ENCODE measurements around the gene RASA2. TPM values are rescaled to one million over a fixed set of nuclear protein-coding genes. Genes with fewer than 3 reads are reported as not detected.

RASA2 gene
- total and polyA plus RNA-seq, 10 of the 15 experiments (the other 5 are each of a cell fraction or from before 2014, with no cell fraction given), result 1.9 to 9.4 (median 7.2) TPM

GRCh38 chr3:141659821-141660613 is 173.2 kb downstream of the RASA2 start:
- ChIA-PET CTCF (no interaction called here), RAD21 (ENCODE audit: unreplicated experiment) (no interaction called here), SMC1A (ENCODE audit: uncharacterized antibody, unreplicated experiment) (no interaction called here), POLR2A (no interaction called here)
- H3K4me3 ChIP-seq, result no peak overlapping the region
- no peak overlapping the region for H3K27ac ChIP-seq (ENCODE audit: control insufficient read depth, insufficient read depth)
- H3K36me3 ChIP-seq (ENCODE audit: control insufficient read depth in 2 of 2, insufficient read depth in 2 of 2, low read length in 1 of 2), result no peaks in the 10 kb centered on the region
- ATAC-seq, result no peak
- H3K9ac ChIP-seq (ENCODE audit: control insufficient read depth, insufficient read depth, low read length), result no peak overlapping the region
- no peak for FAIRE-seq
- no TSS peak for BruUV-seq (replicated peaks)
- no peak overlapping the region for H3K4me2 ChIP-seq (ENCODE audit: control insufficient read depth, insufficient read depth)
- 25% methylated on average over 62 of the region's 64 CpGs for WGBS (ENCODE audit: insufficient coverage, insufficient replicate concordance, low lambda C conversion rate, missing lambda C conversion rate)
- H3K9me3 ChIP-seq (replicated peaks; ENCODE audit: control insufficient read depth, insufficient read depth, low read length), result no peaks in the 10 kb centered on the region
- in situ Hi-C loops (cut with MboI) (no loop called here), intact Hi-C loops (cut with micrococcal nuclease; ENCODE audit: unreplicated experiment) (no loop called here)
- H2AFZ ChIP-seq (ENCODE audit: control insufficient read depth, low read depth, low read length), result no peak overlapping the region
- H3K79me2 ChIP-seq (ENCODE audit: control insufficient read depth, insufficient read depth, low read length), result no peaks in the 10 kb centered on the region
- H3K4me1 ChIP-seq (ENCODE audit: control insufficient read depth, insufficient read depth, low read length), result no peaks in the 10 kb centered on the region
- peaks cover 5 to 6% of the 10 kb centered on the region in 2 experiments; a peak in 2 of 4 replicates for H3K27me3 ChIP-seq (replicated peaks in 1 of 2; ENCODE audit: control insufficient read depth in 2 of 2, insufficient read depth in 2 of 2, low read length in 1 of 2)
- H4K20me1 ChIP-seq (ENCODE audit: control insufficient read depth, insufficient read depth), result no peaks in the 10 kb centered on the region
- DNase-seq (ENCODE audit: low read depth, low spot score), result no peak
- TF ChIP-seq WRNIP1 (IDR thresholded peaks at IDR 0.05; ENCODE audit: borderline replicate concordance, low read depth, low read length), result no peak
- no peak for TF ChIP-seq CREB1 (IDR thresholded peaks at IDR 0.05; ENCODE audit: low read depth)
- TF ChIP-seq IKZF1 (conservative IDR thresholded peaks at IDR 0.05), result no peak
- no peak for TF ChIP-seq KLF5 (IDR thresholded peaks at IDR 0.05; ENCODE audit: partially characterized antibody)
- no peak for TF ChIP-seq GATAD2B (conservative IDR thresholded peaks at IDR 0.05; ENCODE audit: low read depth)
- TF ChIP-seq RELA (IDR thresholded peaks at IDR 0.05; ENCODE audit: borderline replicate concordance, partially characterized antibody), result no peak
- no peak for TF ChIP-seq DPF2 (IDR thresholded peaks at IDR 0.05)
- TF ChIP-seq NR2C2 (IDR thresholded peaks at IDR 0.05; ENCODE audit: borderline replicate concordance, control insufficient read depth, insufficient read length, low read depth), result no peak
- no peak for TF ChIP-seq USF1 (IDR thresholded peaks at IDR 0.05; ENCODE audit: borderline replicate concordance, extremely low read length, insufficient read depth, low read depth, low read length)
- no peak for TF ChIP-seq NFXL1 (IDR thresholded peaks at IDR 0.05; ENCODE audit: borderline replicate concordance)
- TF ChIP-seq PRDM15 (CRISPR knock-in tag; IDR thresholded peaks at IDR 0.05), result no peak
- TF ChIP-seq CEBPZ (IDR thresholded peaks at IDR 0.05; ENCODE audit: low read depth, low read length), result no peak
- TF ChIP-seq MEF2B (IDR thresholded peaks at IDR 0.05; ENCODE audit: partially characterized antibody, poor library complexity, severe bottlenecking), result no peak
- TF ChIP-seq BHLHE40 (IDR thresholded peaks at IDR 0.05; ENCODE audit: borderline replicate concordance in 1 of 2, low read depth in 2 of 2, low read length in 1 of 2), result no peak
- TF ChIP-seq NR2C1 (IDR thresholded peaks at IDR 0.05), result no peak

Data from GM12878 (cell line).